Endothelial cell of hepatic sinusoid (primary cell): Measurements from ENCODE around the gene MYLIP.

Experiments
- in situ Hi-C: cut with HindIII; loops from 2 replicates; pipeline ENCODE4 v1.10.0; 2017; ENCODE audit warnings: low sequenced_read_pairs

MYLIP gene

GRCh38 chr6:16106991-16107787, 21.7 kb upstream of the MYLIP start:
- in situ Hi-C loops = loop anchor here (5.0 kb wide), 1 partner anchor 55 kb away; no protein-coding TSS in a partner anchor

- in situ Hi-C loops = loop anchor here (5.0 kb wide), 1 partner anchor 54 kb away; no protein-coding TSS in a partner anchor
Observed at GRCh38 chr6:16108419-16108818, 20.5 kb upstream of the MYLIP start.

GRCh38 chr6:16108921-16109658, 19.8 kb upstream of the MYLIP start:
- in situ Hi-C loops = loop anchor here (5.0 kb wide), 1 partner anchor 53 kb away; no protein-coding TSS in a partner anchor

GRCh38 chr6:16109659-16110305, 19.1 kb upstream of the MYLIP start:
- in situ Hi-C loops = loop anchor here (5.0 kb wide), 1 partner anchor 53 kb away; no protein-coding TSS in a partner anchor

- in situ Hi-C loops = no loop called here
Observed at GRCh38 chr6:16118825-16119224, 10.1 kb upstream of the MYLIP start.

- in situ Hi-C loops = no loop called here
Observed at GRCh38 chr6:16121339-16121738, 7.5 kb upstream of the MYLIP start.

GRCh38 chr6:16122197-16122596, 6.7 kb upstream of the MYLIP start:
- in situ Hi-C loops = no loop called here

- in situ Hi-C loops = no loop called here
Observed at GRCh38 chr6:16124198-16125180, 4.4 kb upstream of the MYLIP start.

GRCh38 chr6:16126056-16126455, 2.8 kb upstream of the MYLIP start:
- in situ Hi-C loops = no loop called here

- in situ Hi-C loops = no loop called here
Observed at GRCh38 chr6:16126861-16127260, 2.0 kb upstream of the MYLIP start.

- in situ Hi-C loops = no loop called here
Observed at GRCh38 chr6:16127471-16127870, 1.4 kb upstream of the MYLIP start.

GRCh38 chr6:16129623-16130401, 926 bp downstream of the MYLIP start:
- in situ Hi-C loops = no loop called here

- in situ Hi-C loops = no loop called here
Observed at GRCh38 chr6:16130437-16130891, 1.6 kb downstream of the MYLIP start.

GRCh38 chr6:16130932-16131387, 2.1 kb downstream of the MYLIP start:
- in situ Hi-C loops = no loop called here

GRCh38 chr6:16132909-16133308, 4.0 kb downstream of the MYLIP start:
- in situ Hi-C loops = no loop called here

- in situ Hi-C loops = no loop called here
Observed at GRCh38 chr6:16134430-16134829, 5.5 kb downstream of the MYLIP start.

- in situ Hi-C loops = no loop called here
Observed at GRCh38 chr6:16135066-16135465, 6.2 kb downstream of the MYLIP start.

- in situ Hi-C loops = no loop called here
Observed at GRCh38 chr6:16136091-16136490, 7.2 kb downstream of the MYLIP start.
